ENCODE data around the gene STAT5B. TPM values are rescaled to one million over a fixed set of nuclear protein-coding genes. Genes with fewer than 3 reads are reported as not detected.

The STAT5B gene
- total and polyA plus RNA-seq, 2 experiments from 2014 or later: 26.8 to 62.4 TPM

GRCh38 chr17:42166196-42166763 lies 109.9 kb downstream of the STAT5B start:
- TF ChIP-seq, protein P1, sequence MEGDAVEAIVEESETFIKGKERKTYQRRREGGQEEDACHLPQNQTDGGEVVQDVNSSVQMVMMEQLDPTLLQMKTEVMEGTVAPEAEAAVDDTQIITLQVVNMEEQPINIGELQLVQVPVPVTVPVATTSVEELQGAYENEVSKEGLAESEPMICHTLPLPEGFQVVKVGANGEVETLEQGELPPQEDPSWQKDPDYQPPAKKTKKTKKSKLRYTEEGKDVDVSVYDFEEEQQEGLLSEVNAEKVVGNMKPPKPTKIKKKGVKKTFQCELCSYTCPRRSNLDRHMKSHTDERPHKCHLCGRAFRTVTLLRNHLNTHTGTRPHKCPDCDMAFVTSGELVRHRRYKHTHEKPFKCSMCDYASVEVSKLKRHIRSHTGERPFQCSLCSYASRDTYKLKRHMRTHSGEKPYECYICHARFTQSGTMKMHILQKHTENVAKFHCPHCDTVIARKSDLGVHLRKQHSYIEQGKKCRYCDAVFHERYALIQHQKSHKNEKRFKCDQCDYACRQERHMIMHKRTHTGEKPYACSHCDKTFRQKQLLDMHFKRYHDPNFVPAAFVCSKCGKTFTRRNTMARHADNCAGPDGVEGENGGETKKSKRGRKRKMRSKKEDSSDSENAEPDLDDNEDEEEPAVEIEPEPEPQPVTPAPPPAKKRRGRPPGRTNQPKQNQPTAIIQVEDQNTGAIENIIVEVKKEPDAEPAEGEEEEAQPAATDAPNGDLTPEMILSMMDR (IDR thresholded peaks at IDR 0.05; ENCODE audit: low read depth, low read length): no peak
- DNase-seq (ENCODE audit: low read depth in 1 of 2, low spot score in 1 of 2): no peak
- no peaks in the 10 kb centered on the region for H3K9me3 ChIP-seq (ENCODE audit: low read depth)
- no peak overlapping the region for H3K4me3 ChIP-seq
- no peaks in the 10 kb centered on the region for H3K36me3 ChIP-seq
- H3K4me1 ChIP-seq (ENCODE audit: low read depth): peaks cover 2% of the 10 kb centered on the region
- H3K27ac ChIP-seq: no peak overlapping the region
- H3K27me3 ChIP-seq: no peaks in the 10 kb centered on the region

- no peaks in the 10 kb centered on the region for H3K27me3 ChIP-seq
- peaks cover 4% of the 10 kb centered on the region for H3K4me1 ChIP-seq (ENCODE audit: low read depth)
- no peak overlapping the region for H3K4me3 ChIP-seq
- H3K9me3 ChIP-seq (ENCODE audit: low read depth): no peaks in the 10 kb centered on the region
- H3K36me3 ChIP-seq: no peaks in the 10 kb centered on the region
- no peak for DNase-seq (ENCODE audit: low read depth in 1 of 2, low spot score in 1 of 2)
- H3K27ac ChIP-seq: no peak overlapping the region
- TF ChIP-seq, protein P1 (IDR thresholded peaks at IDR 0.05; ENCODE audit: low read depth, low read length): no peak
Observed at GRCh38 chr17:42165751-42166150, 110.4 kb downstream of the STAT5B start.

- TF ChIP-seq, protein P1 (IDR thresholded peaks at IDR 0.05; ENCODE audit: low read depth, low read length): no peak
- Histone ChIP-seq H3K4me3 (no peak overlapping the region), H3K4me1 (ENCODE audit: low read depth) (peaks cover 4% of the 10 kb centered on the region), H3K27ac (no peak overlapping the region), H3K36me3 (no peaks in the 10 kb centered on the region), H3K27me3 (no peaks in the 10 kb centered on the region), H3K9me3 (ENCODE audit: low read depth) (no peaks in the 10 kb centered on the region)
- no peak for DNase-seq (ENCODE audit: low read depth in 1 of 2, low spot score in 1 of 2)
Observed at GRCh38 chr17:42163696-42164407, 112.3 kb downstream of the STAT5B start.

GRCh38 chr17:42163113-42163512 lies 113.1 kb downstream of the STAT5B start:
- Histone ChIP-seq H3K27ac (no peak overlapping the region), H3K36me3 (no peaks in the 10 kb centered on the region), H3K4me3 (no peak overlapping the region), H3K27me3 (no peaks in the 10 kb centered on the region), H3K4me1 (ENCODE audit: low read depth) (peaks cover 4% of the 10 kb centered on the region), H3K9me3 (ENCODE audit: low read depth) (no peaks in the 10 kb centered on the region)
- TF ChIP-seq, protein P1 (IDR thresholded peaks at IDR 0.05; ENCODE audit: low read depth, low read length): peak; percentile 51
- DNase-seq (ENCODE audit: low read depth in 1 of 2, low spot score in 1 of 2): no peak

DNA sequence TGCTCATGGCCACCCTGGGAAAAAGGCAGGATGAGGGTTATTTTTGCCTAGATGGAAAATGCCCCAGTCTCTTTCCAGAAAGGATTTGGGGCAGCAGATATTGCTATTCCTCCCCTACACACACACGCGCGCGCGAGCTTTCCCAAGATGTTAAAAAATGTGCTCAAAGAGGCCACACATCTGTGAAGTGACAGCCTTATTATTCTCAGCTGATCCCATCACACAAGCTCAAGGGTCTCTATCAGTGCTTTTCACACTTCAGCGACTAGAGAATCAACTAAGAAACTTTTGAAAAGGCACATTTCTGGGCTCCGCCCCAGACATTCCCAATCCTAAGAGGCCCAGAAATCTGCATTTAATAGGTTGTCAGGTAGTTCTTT lies 115.7 kb downstream of the STAT5B start:
- TF ChIP-seq, protein P1 (IDR thresholded peaks at IDR 0.05; ENCODE audit: low read depth, low read length): no peak
- H3K36me3 ChIP-seq: no peaks in the 10 kb centered on the region
- H3K4me3 ChIP-seq: no peak overlapping the region
- no peaks in the 10 kb centered on the region for H3K9me3 ChIP-seq (ENCODE audit: low read depth)
- no peak overlapping the region for H3K27ac ChIP-seq
- peaks cover 4% of the 10 kb centered on the region for H3K4me1 ChIP-seq (ENCODE audit: low read depth)
- no peaks in the 10 kb centered on the region for H3K27me3 ChIP-seq
- no peak for DNase-seq (ENCODE audit: low read depth in 1 of 2, low spot score in 1 of 2)

Measured in cardiac muscle cell (in vitro differentiated cells and primary cell).